Effector memory CD8-positive, alpha-beta T cell (primary cell): Measurements from ENCODE around the gene MEG3.

ENCODE experiments used
- ATAC-seq: fragments of 150-1000 bp; cut with Tn5 transposase; replicated peaks from 2 replicates; pipeline ENCODE4 v1.10.0; 2021; ENCODE audit warnings: mild to moderate bottlenecking, moderate library complexity
- DNase-seq, 3 experiments: peaks; one replicate each; pipeline ENCODE4 v3.0.0; 2021
- H3K27ac Mint-ChIP-seq, 2 donors: one replicate each; pipeline ENCODE4 v1.8.0; 2022; ENCODE audit warnings: mild to moderate bottlenecking in 2 of 2, mixed read lengths in 2 of 2, moderate library complexity in 2 of 2
- H3K27me3 Mint-ChIP-seq, 2 donors: one replicate each; pipeline ENCODE4 v1.8.0; 2022; ENCODE audit warnings: mixed read lengths in 2 of 2
- H3K36me3 Mint-ChIP-seq: one replicate; pipeline ENCODE4 v1.8.0; 2022; ENCODE audit warnings: mild to moderate bottlenecking, moderate library complexity, mixed read lengths; ENCODE audit not compliant: insufficient read depth
- H3K4me1 Mint-ChIP-seq, 2 donors: one replicate each; pipeline ENCODE4 v1.8.0; 2022; ENCODE audit warnings: low read depth in 2 of 2, mixed read lengths in 2 of 2
- H3K4me3 Mint-ChIP-seq, 2 donors: one replicate each; pipeline ENCODE4 v1.8.0; 2022; ENCODE audit warnings: mild to moderate bottlenecking in 2 of 2, mixed read lengths in 2 of 2, moderate library complexity in 2 of 2
- H3K9me3 Mint-ChIP-seq, 2 donors: one replicate each; pipeline ENCODE4 v1.8.0; 2022; ENCODE audit warnings: mixed read lengths in 2 of 2

MEG3 gene

GRCh38 chr14:100858838-100859220, 32.9 kb downstream of the MEG3 start:
- no peak overlapping the region for H3K27ac Mint-ChIP-seq

GRCh38 chr14:100859781-100860180, 33.9 kb downstream of the MEG3 start:
- H3K4me1 Mint-ChIP-seq = no peaks in the 10 kb centered on the region
- DNase-seq = no peak
- peaks cover 30 to 37% of the 10 kb centered on the region in 2 donors for H3K27me3 Mint-ChIP-seq
- no peak for ATAC-seq
- no peak overlapping the region for H3K27ac Mint-ChIP-seq
- no peaks in the 10 kb centered on the region for H3K36me3 Mint-ChIP-seq
- H3K4me3 Mint-ChIP-seq = no peak overlapping the region
- no peaks in the 10 kb centered on the region for H3K9me3 Mint-ChIP-seq

More at GRCh38 chr14:100858838-100859220, 32.9 kb downstream of the MEG3 start:
- H3K9me3 Mint-ChIP-seq = no peaks in the 10 kb centered on the region
- no peak overlapping the region for H3K4me3 Mint-ChIP-seq
- H3K36me3 Mint-ChIP-seq = no peaks in the 10 kb centered on the region
- DNase-seq (no peak), ATAC-seq (no peak)
- no peaks in the 10 kb centered on the region for H3K4me1 Mint-ChIP-seq
- peaks cover 30 to 37% of the 10 kb centered on the region in 2 donors for H3K27me3 Mint-ChIP-seq

GRCh38 chr14:100860556-100861187, 34.8 kb downstream of the MEG3 start:
- Mint-ChIP-seq H3K27ac (no peak overlapping the region), H3K36me3 (no peaks in the 10 kb centered on the region), H3K4me3 (no peak overlapping the region), H3K27me3 (peaks cover 25 to 36% of the 10 kb centered on the region in 2 donors), H3K9me3 (no peaks in the 10 kb centered on the region), H3K4me1 (no peaks in the 10 kb centered on the region)
- no peak for ATAC-seq
- no peak for DNase-seq

GRCh38 chr14:100861188-100861936, 35.4 kb downstream of the MEG3 start:
- Mint-ChIP-seq H3K4me1 (no peaks in the 10 kb centered on the region), H3K27me3 (peaks cover 18 to 30% of the 10 kb centered on the region in 2 donors), H3K9me3 (no peaks in the 10 kb centered on the region), H3K36me3 (no peaks in the 10 kb centered on the region), H3K27ac (no peak overlapping the region), H3K4me3 (no peak overlapping the region)
- no peak for DNase-seq
- ATAC-seq = no peak

- Mint-ChIP-seq H3K9me3 (no peaks in the 10 kb centered on the region), H3K4me1 (no peaks in the 10 kb centered on the region), H3K36me3 (no peaks in the 10 kb centered on the region), H3K27me3 (peaks cover 18 to 27% of the 10 kb centered on the region in 2 donors), H3K4me3 (no peak overlapping the region), H3K27ac (no peak overlapping the region)
- ATAC-seq (no peak), DNase-seq (no peak)
Measured at GRCh38 chr14:100861937-100862247, 36.0 kb downstream of the MEG3 start.

- no peaks in the 10 kb centered on the region for H3K36me3 Mint-ChIP-seq
- no peak overlapping the region for H3K4me3 Mint-ChIP-seq
- peaks cover 18 to 31% of the 10 kb centered on the region in 2 donors for H3K27me3 Mint-ChIP-seq
- DNase-seq (no peak), ATAC-seq (no peak)
- H3K9me3 Mint-ChIP-seq = no peaks in the 10 kb centered on the region
- H3K4me1 Mint-ChIP-seq = no peaks in the 10 kb centered on the region
- no peak overlapping the region for H3K27ac Mint-ChIP-seq
Measured at GRCh38 chr14:100862277-100862676, 36.4 kb downstream of the MEG3 start.

GRCh38 chr14:100862793-100863192, 36.9 kb downstream of the MEG3 start:
- ATAC-seq (no peak), DNase-seq (no peak)
- no peaks in the 10 kb centered on the region for H3K36me3 Mint-ChIP-seq
- no peak overlapping the region for H3K27ac Mint-ChIP-seq
- H3K9me3 Mint-ChIP-seq = no peaks in the 10 kb centered on the region
- H3K27me3 Mint-ChIP-seq = peaks cover 18 to 33% of the 10 kb centered on the region in 2 donors
- no peaks in the 10 kb centered on the region for H3K4me1 Mint-ChIP-seq
- H3K4me3 Mint-ChIP-seq = no peak overlapping the region

- Mint-ChIP-seq H3K27me3 (peaks cover 12 to 24% of the 10 kb centered on the region in 2 donors), H3K9me3 (no peaks in the 10 kb centered on the region), H3K4me1 (no peaks in the 10 kb centered on the region), H3K36me3 (no peaks in the 10 kb centered on the region), H3K27ac (no peak overlapping the region), H3K4me3 (no peak overlapping the region)
- ATAC-seq (no peak), DNase-seq (no peak)
Measured at GRCh38 chr14:100864206-100864605, 38.3 kb downstream of the MEG3 start.

- H3K4me1 Mint-ChIP-seq = no peaks in the 10 kb centered on the region
- H3K9me3 Mint-ChIP-seq = no peaks in the 10 kb centered on the region
- ATAC-seq (no peak), DNase-seq (no peak)
- H3K27ac Mint-ChIP-seq = no peak overlapping the region
- peaks cover 7 to 15% of the 10 kb centered on the region in 2 donors for H3K27me3 Mint-ChIP-seq
- H3K36me3 Mint-ChIP-seq = no peaks in the 10 kb centered on the region
- H3K4me3 Mint-ChIP-seq = no peak overlapping the region
Measured at GRCh38 chr14:100864960-100865681, 39.2 kb downstream of the MEG3 start.

- Mint-ChIP-seq H3K4me3 (no peak overlapping the region), H3K4me1 (no peaks in the 10 kb centered on the region), H3K9me3 (no peaks in the 10 kb centered on the region), H3K27me3 (peaks cover 0 to 7% of the 10 kb centered on the region in 2 donors), H3K27ac (no peak overlapping the region), H3K36me3 (no peaks in the 10 kb centered on the region)
- DNase-seq (no peak), ATAC-seq (no peak)
Measured at GRCh38 chr14:100865682-100866591, 40.0 kb downstream of the MEG3 start.

GRCh38 chr14:100866666-100867630, 41.0 kb downstream of the MEG3 start:
- no peaks in the 10 kb centered on the region for H3K36me3 Mint-ChIP-seq
- peaks cover 0 to 7% of the 10 kb centered on the region in 2 donors for H3K27me3 Mint-ChIP-seq
- H3K4me1 Mint-ChIP-seq = no peaks in the 10 kb centered on the region
- no peak overlapping the region for H3K27ac Mint-ChIP-seq
- DNase-seq (no peak), ATAC-seq (no peak)
- H3K9me3 Mint-ChIP-seq = no peaks in the 10 kb centered on the region
- H3K4me3 Mint-ChIP-seq = no peak overlapping the region

- Mint-ChIP-seq H3K27me3 (peaks cover 0 to 7% of the 10 kb centered on the region in 2 donors), H3K27ac (no peak overlapping the region), H3K4me3 (no peak overlapping the region), H3K9me3 (no peaks in the 10 kb centered on the region), H3K36me3 (no peaks in the 10 kb centered on the region), H3K4me1 (no peaks in the 10 kb centered on the region)
- DNase-seq (no peak), ATAC-seq (no peak)
Measured at GRCh38 chr14:100867631-100868315, 41.9 kb downstream of the MEG3 start.
